ENCODE measurements around the gene KIRREL3. TPM values are rescaled to one million over a fixed set of nuclear protein-coding genes. Genes with fewer than 3 reads are reported as not detected.

KIRREL3 gene
- total RNA-seq, 1 experiment from 2014 or later, result 2.2 TPM

GRCh38 chr11:126502159-126502558, 498.4 kb downstream of the KIRREL3 start:
- no TSS peak for BruUV-seq (replicated peaks)
- TF ChIP-seq EZH2 (IDR thresholded peaks at IDR 0.05; ENCODE audit: low read depth) (no peak), CTCF (conservative IDR thresholded peaks at IDR 0.05) (no peak)
- no peaks in the 10 kb centered on the region for H3F3A ChIP-seq (ENCODE audit: insufficient read depth, low read depth)
- peaks cover 5% of the 10 kb centered on the region; the same call in 1 of the 2 replicates for H3K9me3 ChIP-seq (ENCODE audit: insufficient read depth, low read depth)
- H3K27me3 ChIP-seq (ENCODE audit: insufficient read depth, low read depth), result peaks cover 98% of the 10 kb centered on the region
- H4K20me1 ChIP-seq (ENCODE audit: insufficient read depth), result no peaks in the 10 kb centered on the region
- H3K4me2 ChIP-seq, result no peak overlapping the region
- no peak overlapping the region for H2AFZ ChIP-seq
- POLR2A ChIA-PET (ENCODE audit: unreplicated experiment), result no interaction called here
- no peaks in the 10 kb centered on the region for H3K4me1 ChIP-seq (replicated peaks; ENCODE audit: insufficient read depth)
- H3K27ac ChIP-seq, result no peak overlapping the region
- no peak overlapping the region for H3K4me3 ChIP-seq
- CTCF ChIA-PET, result no interaction called here
- intact Hi-C loops (cut with micrococcal nuclease; ENCODE audit: unreplicated experiment), result no loop called here
- no peaks in the 10 kb centered on the region for H3K79me2 ChIP-seq (ENCODE audit: low read depth)
- H3K9me2 ChIP-seq (ENCODE audit: insufficient read depth), result no peaks in the 10 kb centered on the region
- DNase-seq, result no peak
- H3K36me3 ChIP-seq (ENCODE audit: low read depth), result no peaks in the 10 kb centered on the region

GRCh38 chr11:126501641-126502040, 498.9 kb downstream of the KIRREL3 start:
- H3K4me3 ChIP-seq, result no peak overlapping the region
- no peak overlapping the region for H3K4me2 ChIP-seq
- H3K36me3 ChIP-seq (ENCODE audit: low read depth), result no peaks in the 10 kb centered on the region
- H3K4me1 ChIP-seq (replicated peaks; ENCODE audit: insufficient read depth), result no peaks in the 10 kb centered on the region
- peaks cover 93% of the 10 kb centered on the region for H3K27me3 ChIP-seq (ENCODE audit: insufficient read depth, low read depth)
- CTCF ChIA-PET, result no interaction called here
- no peaks in the 10 kb centered on the region for H3K9me2 ChIP-seq (ENCODE audit: insufficient read depth)
- H3F3A ChIP-seq (ENCODE audit: insufficient read depth, low read depth), result no peaks in the 10 kb centered on the region
- H2AFZ ChIP-seq, result no peak overlapping the region
- no peaks in the 10 kb centered on the region for H4K20me1 ChIP-seq (ENCODE audit: insufficient read depth)
- H3K27ac ChIP-seq, result no peak overlapping the region
- BruUV-seq (replicated peaks), result no TSS peak
- H3K79me2 ChIP-seq (ENCODE audit: low read depth), result no peaks in the 10 kb centered on the region
- DNase-seq, result no peak
- POLR2A ChIA-PET (ENCODE audit: unreplicated experiment), result no interaction called here
- H3K9me3 ChIP-seq (ENCODE audit: insufficient read depth, low read depth), result peaks cover 5% of the 10 kb centered on the region; the same call in 1 of the 2 replicates
- TF ChIP-seq EZH2 (IDR thresholded peaks at IDR 0.05; ENCODE audit: low read depth), result no peak
- no peak for TF ChIP-seq CTCF (conservative IDR thresholded peaks at IDR 0.05)
- intact Hi-C loops (cut with micrococcal nuclease; ENCODE audit: unreplicated experiment), result no loop called here

DNA sequence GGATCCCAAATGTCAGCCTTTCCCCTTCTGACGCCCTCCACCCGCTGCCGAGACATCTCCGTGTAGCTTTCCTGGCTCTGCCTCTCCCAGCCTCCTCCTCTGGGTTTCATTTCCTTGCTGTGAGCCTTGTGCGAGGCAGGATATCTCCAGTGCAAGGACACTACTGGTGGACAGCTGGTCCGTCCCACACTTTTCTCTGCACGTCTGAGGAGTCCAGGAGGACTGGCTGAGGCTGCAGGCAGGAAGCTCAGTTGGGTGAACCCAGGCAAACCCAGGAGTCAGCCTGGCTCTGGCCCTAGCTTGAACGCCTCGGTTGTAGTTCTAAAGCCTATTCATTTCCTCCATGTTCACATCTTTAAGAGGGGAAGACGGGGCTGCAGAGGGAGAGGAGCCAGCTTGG, 499.6 kb downstream of the KIRREL3 start:
- Histone ChIP-seq H3K9me2 (ENCODE audit: insufficient read depth) (no peaks in the 10 kb centered on the region), H3K79me2 (ENCODE audit: low read depth) (no peaks in the 10 kb centered on the region), H3K27ac (no peak overlapping the region), H3K4me2 (no peak overlapping the region), H4K20me1 (ENCODE audit: insufficient read depth) (no peaks in the 10 kb centered on the region), H3K4me1 (replicated peaks; ENCODE audit: insufficient read depth) (no peaks in the 10 kb centered on the region), H3K9me3 (ENCODE audit: insufficient read depth, low read depth) (peaks cover 5% of the 10 kb centered on the region; the same call in 1 of the 2 replicates), H3K36me3 (ENCODE audit: low read depth) (no peaks in the 10 kb centered on the region), H3K27me3 (ENCODE audit: insufficient read depth, low read depth) (peaks cover 87% of the 10 kb centered on the region), H2AFZ (no peak overlapping the region), H3F3A (ENCODE audit: insufficient read depth, low read depth) (no peaks in the 10 kb centered on the region), H3K4me3 (no peak overlapping the region)
- intact Hi-C loops (cut with micrococcal nuclease; ENCODE audit: unreplicated experiment), result no loop called here
- BruUV-seq (replicated peaks), result no TSS peak
- TF ChIP-seq CTCF (conservative IDR thresholded peaks at IDR 0.05) (no peak), EZH2 (IDR thresholded peaks at IDR 0.05; ENCODE audit: low read depth) (no peak)
- DNase-seq, result no peak
- ChIA-PET POLR2A (ENCODE audit: unreplicated experiment) (no interaction called here), CTCF (no interaction called here)
